CD4-positive, alpha-beta T cell treated with Interleukin-17A for 4 hours (primary cell): ENCODE measurements around the gene WDR36.

ENCODE experiments used
- DNase-seq: peaks from one replicate; pipeline ENCODE4 v3.0.0-alpha.2; 2020; ENCODE audit warnings: mixed read lengths

WDR36 gene

DNA sequence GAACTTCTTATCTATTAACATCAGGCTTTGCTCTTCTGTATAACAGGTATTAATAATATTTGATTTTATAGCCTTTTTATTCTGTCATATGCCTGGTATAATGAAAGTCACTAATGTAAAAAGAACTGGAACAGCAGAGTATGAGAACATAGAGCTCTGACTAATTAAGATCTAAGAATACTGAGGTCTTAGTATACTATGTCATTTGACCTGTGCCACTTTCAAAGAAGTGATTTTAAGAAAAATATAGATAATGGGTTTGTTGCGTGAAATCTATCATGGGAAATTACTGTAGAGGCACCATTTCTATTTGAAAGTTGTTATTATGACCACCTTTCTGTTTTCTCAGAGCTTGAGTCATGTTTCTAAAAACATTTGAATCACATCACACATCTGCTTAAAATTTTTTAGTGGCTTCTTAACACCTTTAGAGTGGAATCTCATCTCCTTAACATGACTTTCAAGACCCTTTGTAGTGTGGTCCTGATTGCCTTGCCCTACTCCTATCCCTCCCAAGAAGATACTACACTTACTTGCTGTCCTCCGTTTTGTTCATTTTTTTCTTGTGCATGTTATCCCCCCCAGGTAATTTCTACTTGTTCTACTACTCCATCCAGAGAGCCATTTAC is 14.3 kb downstream of the WDR36 start:
- DNase-seq, result no peak

GRCh38 chr5:111107371-111107770 is 15.2 kb downstream of the WDR36 start:
- DNase-seq, result no peak

- DNase-seq, result no peak
Observed at GRCh38 chr5:111111956-111112355, 19.8 kb downstream of the WDR36 start.

DNA sequence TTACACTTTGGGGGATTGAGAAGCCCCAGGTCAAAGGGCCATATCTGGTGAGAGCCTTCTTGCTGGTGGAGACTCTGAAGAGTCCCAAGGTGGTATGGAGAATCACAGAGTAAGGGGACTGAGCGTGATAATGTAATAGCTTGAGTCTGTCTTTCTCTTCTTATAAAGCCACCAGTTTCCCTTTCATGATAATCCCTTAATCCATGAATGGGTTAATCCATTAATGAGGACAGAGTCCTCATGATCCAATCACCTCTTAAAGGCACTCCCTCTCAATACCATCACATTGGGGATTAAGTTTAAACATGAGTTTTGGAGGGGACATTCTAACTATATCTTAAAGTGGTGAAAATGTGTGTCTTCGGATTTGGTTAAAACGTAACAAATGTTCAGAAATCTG is 21.5 kb downstream of the WDR36 start:
- DNase-seq, result no peak

- DNase-seq, result no peak
Observed at GRCh38 chr5:111115229-111115628, 23.1 kb downstream of the WDR36 start.

DNA sequence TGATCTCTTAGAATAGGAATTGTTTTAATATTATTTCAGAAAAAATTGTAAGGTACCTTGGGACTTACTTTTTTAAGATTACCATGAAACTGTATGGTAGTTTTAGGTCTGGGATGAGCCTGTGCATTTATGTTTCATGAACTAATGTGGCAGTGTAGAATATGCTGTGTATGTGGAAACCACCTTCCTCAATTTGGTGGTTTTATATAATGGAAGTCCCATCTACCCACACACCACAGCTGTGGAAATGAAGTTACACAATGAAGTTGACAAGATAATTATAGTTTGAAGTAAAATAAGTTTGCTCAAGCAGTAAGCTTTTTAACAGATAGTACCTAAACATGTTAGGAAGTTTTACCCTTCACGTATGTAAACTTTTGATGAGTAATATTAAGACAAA is 24.4 kb downstream of the WDR36 start:
- no peak for DNase-seq

- no peak for DNase-seq
Observed at GRCh38 chr5:111117136-111117535, 25.0 kb downstream of the WDR36 start.

- DNase-seq, result no peak
Observed at GRCh38 chr5:111119221-111119620, 27.1 kb downstream of the WDR36 start.

DNA sequence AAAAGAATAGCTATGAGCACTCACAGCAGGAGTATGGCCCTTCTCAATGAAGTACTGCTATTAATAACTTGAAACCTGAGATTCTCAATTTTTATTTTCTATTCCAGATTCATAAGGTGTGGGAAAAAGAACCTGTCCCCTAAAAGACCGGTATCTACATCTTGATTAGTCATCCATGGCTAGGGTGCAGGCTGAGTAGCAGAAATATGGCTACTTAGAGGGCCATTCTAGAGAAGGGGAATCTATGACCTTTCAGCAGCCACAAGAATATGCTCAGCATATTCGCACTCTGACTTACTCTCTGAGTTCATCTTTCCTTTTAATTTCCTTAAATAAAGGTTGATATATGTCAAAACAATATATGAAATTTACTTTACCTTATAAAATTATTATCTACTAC is 27.7 kb downstream of the WDR36 start:
- no peak for DNase-seq

GRCh38 chr5:111120911-111121310 is 28.8 kb downstream of the WDR36 start:
- DNase-seq, result no peak

DNA sequence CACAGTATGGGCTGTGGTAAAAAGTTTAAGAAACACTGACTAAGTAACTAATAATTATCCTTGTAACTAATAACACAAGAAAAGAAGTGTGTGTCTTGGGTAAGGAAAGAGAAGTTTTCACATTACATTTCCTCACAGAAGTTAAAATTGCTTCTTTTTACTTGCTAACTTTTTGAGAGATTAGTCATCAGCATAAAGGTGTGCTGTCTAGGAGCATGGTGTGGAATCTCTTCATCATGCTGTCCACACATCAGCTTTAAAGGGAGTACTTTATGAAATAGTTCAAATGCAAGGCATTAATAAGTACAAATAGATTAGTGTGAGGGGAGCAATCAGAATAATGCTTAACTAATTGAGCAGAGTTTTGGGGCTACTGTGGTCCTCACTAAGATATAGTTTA is 29.8 kb downstream of the WDR36 start:
- DNase-seq, result no peak

DNA sequence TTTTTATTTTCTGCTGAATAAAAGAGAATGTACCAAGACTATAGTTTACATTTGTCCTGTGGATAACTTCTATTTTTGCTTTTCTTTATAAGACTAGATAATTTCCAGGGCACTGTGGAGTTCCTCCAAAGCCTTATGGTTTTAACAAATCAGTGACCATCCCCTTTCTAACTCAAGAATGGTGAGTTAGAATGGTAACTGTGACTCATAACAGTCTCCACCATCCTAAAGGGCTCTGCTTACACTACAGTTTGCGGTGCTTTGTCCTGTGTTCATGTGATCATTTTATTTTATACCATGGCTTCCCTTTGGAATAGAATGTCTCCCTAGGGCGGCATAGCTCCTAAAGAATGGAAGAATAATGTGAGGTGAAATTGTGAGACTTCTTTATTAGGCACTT is 30.2 kb downstream of the WDR36 start:
- DNase-seq, result no peak

DNA sequence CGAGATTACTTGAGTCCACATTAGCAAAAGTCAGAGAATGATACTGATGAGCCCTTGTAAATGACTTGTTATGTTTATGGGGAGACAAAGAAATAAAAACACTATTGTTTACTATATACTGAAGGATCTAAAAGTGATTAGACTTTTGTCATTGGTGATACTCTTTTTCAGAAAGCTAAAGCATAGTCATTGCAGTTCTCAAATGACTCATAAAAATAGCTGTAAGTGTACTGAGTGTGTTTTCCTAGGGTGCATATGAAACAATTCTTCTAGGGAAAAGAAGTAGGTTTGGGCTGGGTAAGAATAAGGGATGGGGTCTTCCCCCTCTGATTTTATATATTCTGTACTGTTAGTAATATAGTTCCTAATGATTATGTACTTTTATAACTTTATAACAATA is 32.6 kb downstream of the WDR36 start:
- DNase-seq, result no peak

GRCh38 chr5:111126896-111127295 is 34.7 kb downstream of the WDR36 start:
- DNase-seq, result no peak

GRCh38 chr5:111127453-111128195 is 35.5 kb downstream of the WDR36 start:
- no peak for DNase-seq

DNA sequence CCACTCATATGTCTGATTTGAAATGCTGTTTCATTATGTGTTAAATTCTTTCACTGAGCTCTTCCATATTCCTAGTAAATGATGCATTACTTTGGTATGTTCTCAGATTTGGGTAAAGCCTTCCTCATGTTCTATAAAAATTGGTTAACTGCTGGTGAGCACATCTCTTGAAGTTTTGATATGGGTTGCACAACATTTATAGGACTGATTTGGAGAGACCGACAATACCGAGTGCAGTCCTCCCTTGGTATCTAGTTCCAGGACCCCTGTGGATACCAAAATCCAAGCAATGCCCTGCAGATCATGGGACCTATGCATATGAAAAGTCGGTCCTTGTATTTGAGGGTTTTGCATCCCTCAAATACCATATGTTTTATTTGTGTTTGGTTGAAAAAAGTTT is 37.8 kb downstream of the WDR36 start:
- no peak for DNase-seq

DNA sequence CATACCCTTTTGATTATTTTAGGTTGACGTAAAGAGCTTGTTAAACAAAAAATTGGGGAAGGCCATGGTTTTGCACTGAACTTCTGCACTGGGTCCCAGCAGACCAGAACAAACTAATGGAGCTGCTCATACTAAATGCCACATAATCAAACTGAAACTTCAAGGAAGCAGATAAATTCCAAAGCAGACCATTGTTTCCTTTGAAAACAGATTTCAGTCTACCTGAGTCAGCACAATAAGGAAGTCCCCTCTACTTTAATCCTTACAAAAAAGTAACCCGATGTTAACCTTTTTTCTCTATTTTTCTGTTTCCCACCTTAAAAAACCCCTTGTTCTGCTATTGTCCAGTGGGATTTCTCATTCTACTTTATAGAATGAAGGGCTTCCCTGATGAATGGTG is 39.2 kb downstream of the WDR36 start:
- no peak for DNase-seq

- DNase-seq, result no peak
Observed at GRCh38 chr5:111132076-111132475, 39.9 kb downstream of the WDR36 start.

DNA sequence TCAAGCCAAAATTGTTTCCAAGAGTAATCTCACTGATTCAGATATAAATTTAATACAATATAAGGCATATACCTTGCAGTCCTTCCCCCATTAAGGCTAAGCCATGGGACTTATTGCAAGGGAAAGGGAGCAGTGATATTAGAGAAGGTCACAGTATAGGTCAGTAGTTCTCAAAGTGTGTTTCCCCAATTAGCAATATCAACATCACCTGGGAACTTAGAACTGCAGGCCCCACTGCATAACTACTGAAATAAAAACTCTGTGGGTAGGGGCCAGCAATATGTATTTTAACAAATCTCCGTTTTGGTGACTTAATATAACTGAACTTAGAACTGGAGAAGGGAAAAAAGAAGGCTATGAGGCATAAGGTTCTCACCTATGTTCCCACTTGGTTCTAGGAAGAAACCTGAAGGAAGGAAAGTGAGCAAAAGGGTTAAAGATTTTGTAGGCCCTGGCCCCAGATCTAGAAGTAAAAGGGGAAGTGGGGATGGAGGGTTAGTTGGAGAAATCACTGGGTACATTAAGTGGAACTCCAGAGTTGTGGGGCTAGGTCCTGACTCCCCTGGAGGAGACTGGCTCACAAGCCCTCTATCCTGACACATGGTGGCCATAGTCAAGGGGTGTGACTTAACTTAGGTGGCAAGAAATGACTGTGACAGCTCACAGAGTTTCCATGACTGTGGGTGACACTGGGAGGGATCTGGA is 40.7 kb downstream of the WDR36 start:
- DNase-seq, result no peak

DNA sequence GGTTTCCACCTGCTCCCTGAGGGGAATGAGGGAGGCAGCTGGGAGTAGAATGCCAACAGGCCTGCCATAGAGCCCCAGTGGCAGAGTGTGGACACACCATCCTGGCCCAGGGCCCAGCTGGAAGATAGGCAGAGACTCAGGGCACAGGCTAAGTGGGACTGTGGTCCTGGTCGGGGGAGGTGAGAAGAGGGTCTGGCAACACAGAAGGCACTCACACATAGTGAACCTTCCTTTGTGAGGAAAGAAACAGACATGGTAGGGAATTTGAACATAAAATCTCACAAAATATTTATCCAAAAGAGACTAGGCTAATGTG is 41.2 kb downstream of the WDR36 start:
- no peak for DNase-seq

- no peak for DNase-seq
Observed at GRCh38 chr5:111134087-111134486, 41.9 kb downstream of the WDR36 start.

- no peak for DNase-seq
Observed at GRCh38 chr5:111134864-111135263, 42.7 kb downstream of the WDR36 start.

GRCh38 chr5:111135363-111135762 is 43.2 kb downstream of the WDR36 start:
- DNase-seq, result no peak

DNA sequence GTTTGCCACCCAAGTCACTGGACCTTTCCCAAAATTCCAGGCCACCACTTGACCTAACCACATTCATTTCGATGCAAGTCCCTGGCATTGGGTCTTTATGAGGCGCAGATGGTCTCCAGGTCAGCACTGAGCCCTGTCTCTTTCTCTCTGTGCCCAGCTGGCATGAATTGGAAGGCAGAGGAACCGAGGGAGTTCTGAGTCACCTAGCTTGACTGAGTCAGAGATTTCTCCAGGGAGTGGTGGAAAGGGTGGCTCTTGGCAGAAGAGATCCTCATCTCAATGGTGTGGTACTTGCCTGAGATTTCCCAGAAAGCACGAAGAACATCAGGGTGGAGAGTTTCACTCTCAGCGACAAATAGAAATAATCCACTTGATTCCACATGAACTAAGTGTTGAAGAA is 43.8 kb downstream of the WDR36 start:
- DNase-seq, result no peak

GRCh38 chr5:111138096-111138495 is 45.9 kb downstream of the WDR36 start:
- DNase-seq, result no peak
